NCI-H146 treated with DMSO at 0.1 percent for 48 hours (cell line): ENCODE measurements around the gene HYI.
"Not testable (repeated sequence)": the region's sequence is repeated elsewhere in the genome, so short reads cannot be mapped to it uniquely, and the experiment has no call there.

ENCODE experiments used
- DNase-seq: peaks from one replicate; lab custom pipeline; 2025; ENCODE audit not compliant: unreplicated experiment; lab: John Stamatoyannopoulos, UW

Gene HYI, protein sequence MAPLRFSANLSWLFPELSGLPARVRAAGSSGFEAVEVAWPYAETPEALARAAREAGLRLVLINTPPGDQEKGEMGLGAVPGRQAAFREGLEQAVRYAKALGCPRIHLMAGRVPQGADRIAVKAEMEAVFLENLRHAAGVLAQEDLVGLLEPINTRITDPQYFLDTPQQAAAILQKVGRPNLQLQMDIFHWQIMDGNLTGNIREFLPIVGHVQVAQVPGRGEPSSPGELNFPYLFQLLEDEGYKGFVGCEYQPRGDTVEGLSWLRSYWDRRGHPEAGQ

DNA sequence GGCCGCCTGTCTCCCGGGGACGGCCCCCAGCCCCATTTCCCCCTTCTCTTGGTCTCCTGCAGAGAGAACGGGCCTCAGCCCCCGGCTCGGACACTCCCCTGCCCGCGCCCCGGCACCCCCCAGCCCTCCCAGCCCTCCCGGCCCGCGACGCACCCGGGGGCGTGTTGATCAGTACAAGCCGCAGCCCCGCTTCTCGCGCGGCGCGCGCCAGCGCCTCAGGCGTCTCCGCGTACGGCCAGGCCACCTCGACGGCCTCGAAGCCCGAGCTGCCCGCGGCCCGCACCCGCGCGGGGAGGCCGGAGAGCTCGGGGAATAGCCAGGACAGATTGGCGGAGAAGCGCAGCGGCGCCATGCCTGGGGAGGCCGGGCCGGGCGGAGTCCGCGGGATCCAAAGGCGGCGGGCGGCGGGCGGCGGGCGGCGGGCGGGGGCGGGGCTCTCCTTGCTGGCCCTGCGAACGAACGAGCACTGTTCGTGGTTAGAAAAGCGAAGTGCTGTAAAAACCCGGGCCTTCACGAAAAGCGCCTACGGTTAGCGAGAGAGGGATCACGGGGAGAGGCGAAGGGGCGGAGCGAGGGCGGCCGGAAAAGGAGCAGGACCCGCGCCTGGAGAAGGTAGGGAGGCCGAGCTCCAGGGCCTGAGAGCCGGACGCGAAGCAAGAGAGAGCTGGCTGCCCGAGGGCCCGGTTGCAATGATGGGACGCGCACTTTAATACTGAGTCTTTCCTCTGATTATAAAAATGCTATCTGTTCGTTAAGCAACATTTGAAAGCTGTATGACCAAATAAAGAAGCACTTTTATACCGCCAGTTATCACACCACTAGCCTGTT, at the start of gene HYI:
Gene HYI (minus strand): TSS at position 490 of the 828 bp plus-strand sequence. CDS start 138 bp downstream, at position 352.
- DNase-seq, result peak; percentile 40

DNA sequence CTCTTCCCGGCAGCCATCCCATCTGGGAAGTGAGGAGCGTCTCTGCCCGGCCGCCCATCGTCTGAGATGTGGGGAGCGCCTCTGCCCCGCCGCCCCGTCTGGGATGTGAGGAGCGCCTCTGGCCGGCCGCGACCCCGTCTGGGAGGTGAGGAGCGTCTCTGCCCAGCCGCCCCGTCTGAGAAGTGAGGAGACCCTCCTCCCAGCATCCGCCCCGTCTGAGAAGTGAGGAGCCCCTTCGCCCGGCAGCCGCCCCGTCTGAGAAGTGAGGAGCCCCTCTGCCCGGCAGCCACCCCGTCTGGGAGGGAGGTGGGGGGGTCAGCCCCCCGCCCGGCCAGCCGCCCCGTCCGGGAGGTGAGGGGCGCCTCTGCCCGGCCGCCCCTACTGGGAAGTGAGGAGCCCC, 48.1 kb upstream of the HYI start:
- DNase-seq, result not testable (repeated sequence)

DNA sequence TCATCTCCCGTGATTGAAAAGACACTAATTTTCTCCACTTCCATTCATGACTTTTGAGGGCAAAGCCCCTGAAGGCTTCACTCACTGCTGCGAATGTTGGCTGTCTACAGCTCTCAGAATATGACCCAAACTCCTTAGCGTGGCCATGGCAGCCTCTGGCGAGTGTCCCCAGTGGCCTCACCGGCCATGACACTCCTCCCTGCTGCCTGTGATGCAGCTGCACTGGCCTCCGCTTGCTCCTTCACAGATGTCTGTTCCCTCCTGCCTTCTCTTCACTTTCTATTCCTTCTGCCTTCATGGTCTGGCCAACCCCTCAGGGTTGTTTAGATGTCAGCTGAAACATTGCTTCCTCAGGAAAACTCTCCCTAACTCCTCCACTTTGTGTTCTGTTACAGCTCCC, 46.2 kb upstream of the HYI start:
- DNase-seq, result no peak

DNA sequence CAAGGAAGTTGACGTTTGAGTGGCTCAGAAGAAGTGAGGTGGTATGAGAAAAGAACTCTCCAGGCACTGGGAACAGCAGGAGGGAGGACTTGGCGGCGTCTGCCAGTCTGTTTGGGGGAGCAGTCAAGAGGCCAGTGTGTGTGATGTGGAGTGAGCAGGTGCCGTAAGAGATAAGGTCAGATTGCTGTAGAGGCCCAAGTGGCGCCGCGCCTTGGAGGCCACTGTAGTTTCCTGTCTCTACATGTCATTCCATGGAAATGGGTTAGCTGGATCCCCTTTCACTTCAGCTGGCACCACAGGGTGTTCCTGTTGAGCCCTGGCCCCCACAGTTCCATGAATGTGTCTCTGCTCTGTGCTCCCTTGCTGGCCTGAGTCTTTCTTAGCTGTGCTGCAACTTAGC, 41.5 kb upstream of the HYI start:
- no peak for DNase-seq

DNA sequence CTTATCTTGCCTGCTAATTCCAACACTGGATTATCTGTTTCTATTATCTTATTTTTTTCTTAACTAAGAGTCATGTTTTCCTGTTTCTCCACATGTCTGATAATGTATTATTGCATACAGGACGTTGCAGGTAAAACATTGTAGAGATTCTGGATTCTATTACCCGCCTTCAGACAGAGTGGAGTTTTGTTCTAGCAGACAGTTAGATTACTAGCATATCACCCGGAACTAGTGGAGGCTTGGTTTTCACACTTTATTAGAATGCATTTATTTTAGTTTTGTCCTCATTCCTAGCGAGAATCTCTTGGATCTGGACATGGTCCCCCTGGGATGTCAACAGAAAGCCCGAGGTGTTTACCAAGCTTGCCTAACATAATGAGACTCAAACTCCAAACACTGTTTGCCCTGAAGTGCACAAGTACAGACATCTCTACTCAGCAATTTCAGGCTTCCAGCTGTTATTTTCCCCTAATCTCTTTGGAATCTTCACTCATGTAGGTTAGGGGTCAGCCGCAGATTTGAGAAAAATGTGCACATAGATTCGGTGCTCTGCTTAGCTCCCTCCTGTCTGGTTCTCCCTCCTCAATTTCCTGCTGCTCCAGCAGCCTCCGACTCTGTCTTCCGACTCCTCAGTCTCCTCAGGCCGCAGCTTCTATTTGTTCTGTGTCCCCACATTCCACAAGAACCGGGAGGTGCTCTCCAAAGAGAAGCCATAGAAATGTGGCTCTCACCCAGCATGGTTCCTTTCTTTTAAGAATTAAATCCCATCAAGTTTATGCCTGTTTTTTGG, 40.1 kb upstream of the HYI start:
- DNase-seq, result no peak

DNA sequence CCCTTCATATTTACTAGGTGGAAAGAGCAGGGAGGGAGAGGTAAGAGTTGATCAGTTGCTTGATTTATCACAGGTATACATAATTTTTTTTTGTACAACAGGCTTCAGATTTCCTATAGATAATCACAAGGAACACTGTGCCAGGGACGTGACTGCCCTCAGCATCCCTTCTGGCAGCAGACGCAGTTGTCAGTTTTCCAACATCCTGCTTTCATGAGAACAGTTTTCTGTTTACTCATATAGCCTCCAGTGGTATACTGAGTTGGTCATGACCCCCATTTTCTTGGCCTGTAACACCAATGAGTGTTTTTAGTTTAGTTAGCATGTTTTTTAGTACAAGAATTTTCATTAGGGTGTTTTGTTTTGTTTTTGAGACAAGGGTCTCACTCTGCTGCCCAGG, 39.1 kb upstream of the HYI start:
- DNase-seq, result no peak

DNA sequence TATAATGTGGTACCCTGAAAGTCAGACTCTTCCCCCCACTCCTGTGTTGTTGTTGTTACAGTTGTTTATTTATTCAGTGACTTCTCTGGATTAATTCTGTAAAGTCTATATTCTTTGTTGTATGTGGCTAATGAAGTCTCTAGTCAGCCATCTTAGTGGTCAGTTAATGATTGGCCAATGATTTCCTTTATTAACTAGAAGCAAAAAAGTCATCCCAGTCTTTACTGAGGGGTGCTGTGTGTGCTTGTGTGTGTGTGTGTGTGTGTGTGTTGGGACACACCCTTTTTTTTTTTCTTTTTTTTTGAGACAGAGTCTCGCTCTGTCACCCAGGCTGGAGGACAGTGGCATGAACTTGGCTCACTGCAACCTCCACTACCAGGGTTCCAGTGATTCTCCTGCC, 37.3 kb upstream of the HYI start:
- DNase-seq, result no peak

DNA sequence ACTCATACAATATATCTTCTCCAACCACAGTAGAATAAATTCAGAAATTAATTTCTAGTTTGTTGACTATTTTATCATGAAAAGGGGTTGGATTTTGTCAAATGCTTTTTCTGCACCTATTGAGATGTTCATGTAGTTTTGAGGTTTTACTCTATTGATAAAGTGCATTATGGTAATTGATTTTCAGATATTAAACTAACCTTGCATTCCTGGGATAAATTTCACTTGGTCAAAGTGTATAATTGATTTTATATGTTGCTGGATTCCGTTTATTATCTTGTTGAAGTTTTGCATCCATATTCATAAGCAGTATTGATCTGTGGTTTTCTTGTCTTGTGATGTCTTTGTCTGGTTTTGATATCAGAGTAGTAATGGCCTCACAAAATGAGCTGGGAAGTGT, 34.4 kb upstream of the HYI start:
- DNase-seq, result no peak

DNA sequence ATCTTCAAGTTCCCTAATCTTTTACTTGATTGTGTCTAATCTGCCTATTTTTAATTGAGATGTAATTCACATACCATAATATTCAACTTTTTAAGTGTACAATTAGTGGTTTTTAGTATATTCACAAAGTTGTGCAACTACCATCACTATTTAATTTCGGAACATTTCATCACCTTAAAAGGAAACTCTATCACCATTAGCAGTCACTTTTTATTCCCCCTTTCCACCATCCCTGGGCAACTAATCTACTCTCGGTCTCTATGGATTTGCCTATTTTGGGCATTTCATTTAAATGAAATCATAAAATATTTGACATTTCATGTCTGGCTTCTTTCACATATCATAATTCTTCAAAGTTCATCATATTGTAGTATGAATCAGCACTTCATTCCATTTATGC, 30.6 kb upstream of the HYI start:
- no peak for DNase-seq

DNA sequence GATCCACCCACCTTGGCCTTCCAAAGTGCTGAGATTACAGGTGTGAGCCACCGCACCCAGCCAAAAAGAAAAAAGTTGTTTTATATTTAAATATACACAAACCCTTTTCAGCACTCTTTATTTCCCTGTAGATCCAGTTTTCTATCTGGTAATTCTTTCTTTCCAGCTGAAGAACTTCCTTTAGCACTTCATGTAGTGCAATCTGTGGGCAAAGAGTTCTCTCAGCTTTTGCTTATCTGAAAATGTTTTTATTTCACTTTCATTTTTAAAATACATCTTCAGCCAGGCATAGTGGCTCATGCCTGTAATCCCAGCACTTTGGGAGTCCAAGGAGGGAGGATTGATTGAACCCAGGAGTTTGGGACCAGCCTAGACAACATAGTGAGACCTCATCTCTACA, 28.5 kb upstream of the HYI start:
- DNase-seq, result no peak

DNA sequence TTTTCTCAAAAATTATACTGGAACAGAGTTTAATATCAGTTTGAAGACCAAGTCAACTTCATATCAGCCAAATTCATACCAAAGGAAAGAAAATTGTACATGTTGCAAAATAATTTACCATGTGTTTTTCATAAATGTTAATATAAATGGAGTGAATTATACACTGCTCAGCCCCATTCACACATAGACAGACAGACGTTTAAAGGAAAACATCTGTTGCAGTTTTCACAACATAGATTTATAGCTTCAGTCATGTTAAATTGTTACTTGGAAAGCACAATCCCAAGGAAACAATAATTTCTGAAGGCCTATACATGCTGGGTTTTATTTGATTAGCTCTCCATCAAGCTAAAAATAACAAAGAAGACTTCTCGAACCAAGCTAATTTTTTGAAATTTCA, 27.8 kb upstream of the HYI start:
- no peak for DNase-seq

DNA sequence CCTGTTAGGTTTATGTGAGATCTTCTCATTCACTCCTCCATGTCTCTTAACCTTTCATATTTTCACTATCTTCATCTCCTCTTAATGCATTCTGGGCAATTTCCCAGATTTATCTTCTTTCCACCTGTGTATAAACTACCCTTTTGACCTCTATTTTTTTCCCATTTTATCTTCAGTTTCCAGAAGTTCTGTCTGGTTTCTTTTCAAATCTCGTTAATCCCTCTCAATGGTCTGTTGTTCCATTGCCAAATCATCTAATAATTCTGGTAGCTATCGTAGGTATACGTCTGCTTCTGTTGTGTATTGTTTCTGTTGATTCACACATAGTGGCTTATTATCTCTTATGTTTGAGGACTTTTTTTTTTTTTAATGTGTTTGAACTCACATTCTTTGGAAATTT, 25.7 kb upstream of the HYI start:
- no peak for DNase-seq

DNA sequence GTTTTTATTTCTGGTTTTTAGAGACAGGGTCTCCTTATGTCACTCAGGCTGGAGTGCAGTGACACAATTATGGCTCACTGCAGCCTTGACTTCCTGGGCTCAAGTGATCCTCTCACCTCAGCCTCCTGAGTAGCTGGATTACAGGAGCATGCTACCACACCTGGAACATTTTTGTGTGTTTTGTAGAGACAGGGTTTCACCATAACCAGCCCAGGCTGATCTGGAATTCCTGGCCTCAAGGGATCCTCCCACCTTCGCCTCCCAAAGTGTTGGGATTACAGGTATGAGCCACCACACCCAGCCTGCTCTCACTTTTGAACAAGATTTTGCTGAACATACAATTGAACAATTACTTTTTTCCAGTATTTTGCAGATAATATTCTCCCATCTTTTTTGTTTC, 24.0 kb upstream of the HYI start:
- no peak for DNase-seq

DNA sequence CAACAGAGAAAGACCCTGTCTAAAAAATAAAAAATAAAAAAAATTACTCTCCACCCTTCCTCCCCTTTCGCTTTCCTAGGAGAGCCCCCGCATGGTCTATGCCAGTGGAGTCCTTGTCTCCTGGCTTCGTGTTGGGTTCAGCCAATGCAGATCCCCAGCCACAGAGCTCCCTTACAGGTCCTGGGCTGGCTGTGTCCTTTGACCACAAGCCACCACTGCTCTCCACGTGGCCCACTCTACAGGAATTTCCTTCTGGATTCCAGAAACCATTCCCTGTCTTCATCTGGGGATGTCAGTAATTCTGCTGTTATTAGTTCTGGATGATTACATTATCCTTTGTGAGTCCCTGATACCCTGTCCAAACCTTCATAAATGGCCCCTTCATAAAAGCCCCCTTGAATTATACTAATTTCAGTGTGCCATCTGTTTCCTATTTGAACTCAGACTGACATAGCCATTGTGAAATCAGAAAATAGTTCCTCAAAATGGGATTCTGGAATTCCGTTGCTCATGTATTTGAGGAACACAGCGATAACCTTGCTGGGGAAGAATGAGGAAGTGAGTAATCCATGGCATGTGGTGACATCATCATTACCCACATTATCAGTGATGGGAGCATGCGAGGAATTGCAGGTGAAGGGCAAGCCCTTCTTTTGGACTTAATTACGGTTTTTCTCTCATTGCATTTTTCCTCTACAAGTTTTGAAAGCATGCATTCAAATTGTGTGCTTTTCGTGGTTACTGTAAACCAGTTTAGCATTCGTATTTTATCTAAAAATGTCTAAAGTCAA, 22.1 kb upstream of the HYI start:
- DNase-seq, result not testable (repeated sequence)

DNA sequence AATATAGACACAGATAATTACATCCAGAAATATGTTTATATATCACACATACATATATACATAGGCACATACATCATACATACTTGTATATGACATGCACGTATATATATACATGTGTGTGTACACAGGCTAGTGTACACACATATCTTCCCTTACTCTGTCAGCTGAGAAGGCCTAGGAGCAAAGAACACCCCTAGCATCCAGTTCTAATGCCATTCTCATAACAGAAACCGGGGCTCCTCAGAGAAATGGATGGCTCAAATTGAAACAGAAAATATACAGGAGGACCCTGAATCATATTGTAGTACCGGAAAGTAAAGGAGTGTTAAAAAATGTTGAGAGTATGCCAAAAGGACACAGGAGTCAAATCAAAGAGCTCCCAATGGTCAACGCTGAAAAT, 19.7 kb upstream of the HYI start:
- no peak for DNase-seq

DNA sequence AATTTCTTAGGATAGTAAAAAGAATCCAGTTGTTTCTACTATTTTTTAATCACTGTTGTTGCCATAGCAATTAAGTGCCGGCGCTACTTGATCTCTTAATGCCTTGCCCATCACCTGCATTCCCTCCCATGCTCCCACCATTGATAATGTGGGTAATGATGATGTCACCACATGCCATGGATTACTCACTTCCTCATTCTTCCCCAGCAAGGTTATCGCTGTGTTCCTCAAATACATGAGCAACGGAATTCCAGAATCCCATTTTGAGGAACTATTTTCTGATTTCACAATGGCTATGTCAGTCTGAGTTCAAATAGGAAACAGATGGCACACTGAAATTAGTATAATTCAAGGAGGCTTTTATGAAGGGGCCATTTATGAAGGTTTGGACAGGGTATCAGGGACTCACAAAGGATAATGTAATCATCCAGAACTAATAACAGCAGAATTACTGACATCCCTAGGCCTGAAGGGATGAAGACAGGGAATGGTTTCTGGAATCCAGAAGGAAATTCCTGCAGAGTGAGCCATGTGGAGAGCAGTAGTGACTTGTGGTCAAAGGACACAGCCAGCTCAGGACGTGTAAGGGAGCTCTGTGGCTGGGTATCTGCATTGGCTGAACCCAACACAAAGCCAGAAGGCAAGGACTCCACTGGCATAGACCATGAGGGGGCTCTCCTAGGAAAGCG, 18.9 kb upstream of the HYI start:
- not testable (repeated sequence) for DNase-seq

DNA sequence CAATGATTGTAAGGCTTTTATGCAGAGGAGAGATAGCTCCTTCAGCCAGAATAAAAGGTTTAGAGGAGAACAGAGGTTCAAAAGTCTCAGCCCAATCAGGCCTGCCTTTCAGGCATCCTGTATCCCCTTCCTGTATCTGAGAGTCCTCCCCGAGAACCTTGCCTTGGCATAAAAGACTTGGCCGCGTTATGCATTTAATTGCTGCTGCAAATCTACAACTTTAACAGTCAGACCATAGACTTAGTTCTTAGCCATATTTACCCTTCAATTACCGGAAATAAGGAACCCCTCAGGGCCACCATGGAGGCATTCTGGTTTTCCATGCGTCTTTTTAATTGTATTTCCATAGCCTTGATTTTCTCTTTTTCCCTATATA, 18.3 kb upstream of the HYI start:
- no peak for DNase-seq

DNA sequence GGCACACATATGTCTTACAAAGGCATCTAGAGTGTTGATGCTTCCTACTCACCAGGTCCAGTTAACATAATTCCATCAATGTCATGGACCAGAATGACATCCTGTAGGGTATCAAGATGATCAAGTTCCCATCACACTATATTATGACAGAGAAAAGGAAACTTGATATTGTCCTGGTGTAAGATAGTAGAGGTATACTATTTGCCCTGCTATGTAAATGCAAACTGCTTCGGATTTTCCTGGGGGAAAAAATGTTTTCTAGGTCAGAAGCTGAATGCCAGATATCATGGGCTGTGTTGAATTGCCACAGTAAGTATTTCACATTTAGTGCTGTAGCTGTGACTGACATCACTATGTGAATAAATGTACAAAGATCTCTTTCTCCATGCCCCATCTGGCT, 16.2 kb upstream of the HYI start:
- no peak for DNase-seq

DNA sequence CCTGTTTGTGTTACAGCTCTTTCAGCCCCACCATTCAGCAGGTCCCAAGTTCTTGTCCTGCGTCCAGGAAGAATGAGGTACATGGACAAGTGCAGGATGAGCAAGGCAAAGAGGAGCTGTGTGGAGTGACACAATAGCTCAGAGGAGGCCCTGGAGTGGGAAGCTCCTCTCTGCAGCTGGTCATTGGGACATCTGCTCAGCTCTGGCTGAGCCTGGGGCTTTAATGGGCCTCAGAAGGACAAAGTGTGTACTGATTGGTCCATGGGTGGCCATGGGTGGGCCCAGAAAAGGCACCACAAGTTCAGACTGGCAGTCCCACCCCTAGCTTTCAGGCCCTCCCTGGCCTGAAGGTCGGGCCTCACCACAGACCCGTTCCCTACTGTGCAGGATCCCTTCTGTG, 14.7 kb upstream of the HYI start:
- DNase-seq, result no peak

DNA sequence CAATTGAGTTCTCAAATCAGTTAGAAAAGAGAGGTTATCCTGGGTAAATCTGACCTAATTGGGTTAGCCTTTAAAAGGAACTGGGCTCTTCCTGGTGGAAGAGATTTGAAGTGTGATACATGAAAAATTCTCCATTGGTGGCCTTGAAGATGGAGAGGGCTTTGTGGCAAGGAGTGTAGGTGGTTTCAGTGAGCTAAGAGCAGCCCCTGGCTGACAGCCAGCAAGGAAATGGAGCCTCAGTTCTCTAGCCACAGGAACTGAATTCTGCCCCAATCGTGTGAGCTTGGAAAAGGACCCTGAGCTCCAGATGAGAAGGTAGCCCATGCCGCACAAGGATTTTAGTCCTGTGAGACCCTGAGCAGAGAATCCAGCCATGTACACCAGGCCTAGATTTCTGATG, 12.7 kb upstream of the HYI start:
- DNase-seq, result no peak
